A549 (cell line): ENCODE data around the gene SLC2A4RG. TPM values are rescaled to one million over a fixed set of nuclear protein-coding genes. Genes with fewer than 3 reads are reported as not detected.

Experiments
- ATAC-seq, 2 experiments: fragments of 200-7000 bp in 1 of 2; fragments of >200 bp in 1 of 2; cut with Nextera tagmentation in 1 of 2; cut with Tn5 transposase in 1 of 2; 3 replicates each; pipeline versions ENCODE4 v1.8.0 to v1.9.1; 2018 to 2020; ENCODE audit warnings: mild to moderate bottlenecking in 1 of 2, moderate library complexity in 1 of 2
- CTCF ChIA-PET: fragments of 300-600 bp; sonication (Branson Sonifier 250); formaldehyde crosslinking; extraction: SDS; loops from one replicate; lab custom pipeline; 2021; ENCODE audit warnings: antibody characterized with exemption, inconsistent platforms; lab: Yijun Ruan, JAX
- POLR2A ChIA-PET: fragments of 350-600 bp; formaldehyde crosslinking; extraction: SDS; loops from one replicate; lab custom pipeline; 2021; ENCODE audit warnings: antibody characterized with exemption, inconsistent platforms; lab: Yijun Ruan, JAX
- DNase-seq, 2 experiments: peaks; one replicate each; pipeline versions ENCODE4 v3.0.0 to v3.0.0-alpha.2; 2011 to 2016; ENCODE audit warnings: low read depth in 1 of 2, low spot score in 1 of 2
- FAIRE-seq: peaks from 2 replicates; lab custom pipeline; 2011; peaks lifted over from hg19 to GRCh38; lab: Jason Lieb, UNC
- H3K27ac ChIP-seq, 2 experiments: fragments of >200 bp; sonication (Bioruptor Twin); formaldehyde crosslinking; 3 replicates each; pipeline ENCODE4 v1.5.1; 2016 to 2017
- H3K4me1 ChIP-seq: fragments of >200 bp; sonication (Bioruptor Twin); formaldehyde crosslinking; 3 replicates; pipeline ENCODE4 v1.6.1; 2016
- H3K4me2 ChIP-seq: fragments of >200 bp; sonication (Bioruptor Twin); formaldehyde crosslinking; 3 replicates; pipeline ENCODE4 v1.6.1; 2016
- H3K4me3 ChIP-seq: fragments of >200 bp; sonication (Bioruptor Twin); formaldehyde crosslinking; 3 replicates; pipeline ENCODE4 v1.5.1; 2016
- H3K9me3 ChIP-seq: fragments of >200 bp; sonication (Bioruptor Twin); formaldehyde crosslinking; 3 replicates; pipeline ENCODE4 v1.6.1; 2016
- CEBPB ChIP-seq, 2 experiments: fragments of >200 bp in 1 of 2; sonication (Bioruptor Twin) in 1 of 2; formaldehyde crosslinking in 1 of 2; IDR thresholded peaks; 2 replicates each; pipeline ENCODE4 v1.6.1; 2012 to 2016
- CHD2 ChIP-seq: fragments of 150-350 bp; IDR thresholded peaks from 2 replicates; pipeline ENCODE4 v1.6.1; 2014; ENCODE audit warnings: low read length; ENCODE audit not compliant: partially characterized antibody
- EHF ChIP-seq: fragments of 250-450 bp; sonication (Bioruptor Pico); IDR thresholded peaks from 2 replicates; pipeline ENCODE4 v1.5.0; 2020; ENCODE audit warnings: mild to moderate bottlenecking
- EHMT2 ChIP-seq: fragments of 200-600 bp; sonication (generic); IDR thresholded peaks from 2 replicates; pipeline ENCODE4 v1.6.1; 2016; ENCODE audit warnings: antibody characterized with exemption, low read depth, mild to moderate bottlenecking, moderate library complexity
- ESRRA ChIP-seq: fragments of 150-350 bp; IDR thresholded peaks from 2 replicates; pipeline ENCODE4 v1.6.1; 2014; ENCODE audit warnings: mild to moderate bottlenecking, low read length, borderline replicate concordance
- FOSB ChIP-seq: fragments of 250-450 bp; sonication (Bioruptor Pico); IDR thresholded peaks from 2 replicates; pipeline ENCODE4 v1.5.0; 2020; ENCODE audit warnings: mild to moderate bottlenecking, moderate library complexity
- FOXS1 ChIP-seq: fragments of 250-450 bp; sonication (Bioruptor Pico); IDR thresholded peaks from 2 replicates; pipeline ENCODE4 v1.5.0; 2020; ENCODE audit warnings: mild to moderate bottlenecking, moderate library complexity
- GATA3 ChIP-seq: IDR thresholded peaks from 2 replicates; pipeline ENCODE4 v1.6.1; 2012; ENCODE audit warnings: borderline replicate concordance
- HDAC2 ChIP-seq: fragments of 200-600 bp; sonication (generic); IDR thresholded peaks from 2 replicates; pipeline ENCODE4 v1.6.1; 2016
- HEYL ChIP-seq: fragments of 250-450 bp; sonication (Bioruptor Pico); IDR thresholded peaks from 2 replicates; pipeline ENCODE4 v1.8.0; 2021; ENCODE audit warnings: mild to moderate bottlenecking, moderate library complexity
- HOXA7 ChIP-seq: fragments of 250-450 bp; sonication (Bioruptor Pico); IDR thresholded peaks from 2 replicates; pipeline ENCODE4 v1.5.0; 2020; ENCODE audit warnings: mild to moderate bottlenecking, moderate library complexity
- JUN ChIP-seq, 2 experiments: fragments of >200 bp; sonication (Bioruptor Twin); formaldehyde crosslinking; IDR thresholded peaks; 2 replicates in 1 of 2; 3 replicates in 1 of 2; pipeline ENCODE4 v1.6.1; 2016 to 2017
- JUNB ChIP-seq: fragments of >200 bp; sonication (Bioruptor Twin); formaldehyde crosslinking; IDR thresholded peaks from 2 replicates; pipeline ENCODE4 v1.6.1; 2016
- KDM1A ChIP-seq: fragments of 200-600 bp; sonication (generic); IDR thresholded peaks from 2 replicates; pipeline ENCODE4 v1.6.1; 2016; ENCODE audit warnings: low read depth, mild to moderate bottlenecking
- MYC ChIP-seq: IDR thresholded peaks from 2 replicates; pipeline ENCODE4 v1.6.1; 2012; ENCODE audit warnings: mild to moderate bottlenecking, inconsistent platforms, low read length, improper control_type of control experiment, borderline replicate concordance
- NPAS2 ChIP-seq: fragments of 250-450 bp; sonication (Bioruptor Pico); IDR thresholded peaks from 2 replicates; pipeline ENCODE4 v1.8.0; 2022; ENCODE audit warnings: mild to moderate bottlenecking, moderate library complexity, borderline replicate concordance
- NR3C1 ChIP-seq: fragments of >200 bp; sonication (Bioruptor Twin); formaldehyde crosslinking; IDR thresholded peaks from 3 replicates; pipeline ENCODE4 v1.6.1; 2017
- RAD21 ChIP-seq, 2 experiments: fragments of >200 bp in 1 of 2; sonication (Bioruptor Twin) in 1 of 2; formaldehyde crosslinking in 1 of 2; IDR thresholded peaks in 1 of 2; conservative IDR thresholded peaks in 1 of 2; 2 replicates in 1 of 2; 3 replicates in 1 of 2; pipeline ENCODE4 v1.6.1; 2012 to 2018; ENCODE audit warnings: inconsistent platforms in 1 of 2
- RCOR1 ChIP-seq: fragments of 150-350 bp; IDR thresholded peaks from 2 replicates; pipeline ENCODE4 v1.6.1; 2014; ENCODE audit warnings: antibody characterized with exemption, low read length, low read depth
- SMC3 ChIP-seq: fragments of >200 bp; sonication (Bioruptor Twin); formaldehyde crosslinking; IDR thresholded peaks from 3 replicates; pipeline ENCODE4 v1.6.1; 2018; ENCODE audit warnings: inconsistent platforms
- SREBF2 ChIP-seq: fragments of 450-650 bp; IDR thresholded peaks from 2 replicates; pipeline ENCODE4 v1.6.1; 2014; ENCODE audit warnings: mild to moderate bottlenecking, moderate library complexity
- TFCP2L1 ChIP-seq: fragments of 250-450 bp; sonication (Bioruptor Pico); IDR thresholded peaks from 2 replicates; pipeline ENCODE4 v1.5.0; 2021; ENCODE audit warnings: mild to moderate bottlenecking
- WGBS: methylation state at CpG from one replicate; pipeline ENCODE4 v1.1.6; 2017; ENCODE audit errors: missing lambda C conversion rate; 5-methylcytosine and 5-hydroxymethylcytosine counted together
- polyA plus RNA-seq, 4 experiments: library from polyadenylated mRNA; depleted of rRNA in 3 of 4; stranded (reverse); fragments of >200 nt; fragmentation: RNase III in 1 of 4; extraction: RNeasy Plus Mini Kit Qiagen cat#74134 plus additional on column Dnase treatment in 1 of 4; gene quantifications; 2 replicates in 3 of 4; 3 replicates in 1 of 4; pipeline ENCODE4 v1.2.3, GENCODE V29; 2011 to 2017
- TF ChIP-seq, protein P1 (sequence below): fragments of >200 bp; sonication (Bioruptor Twin); formaldehyde crosslinking; IDR thresholded peaks from 3 replicates; pipeline ENCODE4 v1.5.1; 2016
- TF ChIP-seq, protein P2 (sequence below): IDR thresholded peaks from 2 replicates; pipeline ENCODE4 v1.6.1; 2012; ENCODE audit warnings: low read depth, borderline replicate concordance
- TF ChIP-seq, protein P3 (sequence below): fragments of 200-600 bp; sonication (generic); IDR thresholded peaks from 2 replicates; pipeline ENCODE4 v1.6.1; 2016; ENCODE audit warnings: antibody characterized with exemption, mild to moderate bottlenecking, moderate library complexity

The SLC2A4RG gene
- polyA plus RNA-seq, 2 of the 4 experiments (the other 2 are of a cell fraction), result 28.1 to 64.6 TPM

DNA sequence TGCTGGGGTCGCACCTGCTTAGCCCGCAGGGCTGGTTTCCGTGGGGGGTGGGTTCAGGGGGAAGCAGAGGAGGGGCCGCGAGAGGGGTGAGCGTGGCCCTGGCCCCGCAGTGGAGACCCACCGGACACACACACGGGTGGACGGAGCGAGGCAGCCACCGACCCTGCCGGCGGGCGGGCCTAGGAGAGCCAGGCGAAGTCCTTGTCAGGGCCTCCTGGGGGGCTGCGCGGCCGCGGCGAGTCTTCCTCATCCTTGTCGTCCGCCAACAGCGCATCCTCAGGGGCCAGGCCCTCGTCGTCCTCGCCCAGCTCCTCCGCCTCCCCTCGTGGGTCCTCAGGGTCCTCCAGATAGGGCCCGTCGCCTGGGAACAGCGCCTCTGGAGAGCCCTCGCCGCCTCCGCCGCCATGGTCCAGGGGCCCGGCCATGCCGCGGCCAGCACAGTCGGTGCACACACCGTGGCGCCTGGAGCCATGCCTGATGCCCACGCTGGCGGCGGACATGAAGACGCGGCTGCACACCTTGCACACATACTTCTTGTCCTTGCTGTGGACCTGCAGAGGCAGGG lies 7.3 kb downstream of the SLC2A4RG start (continued):
- TF ChIP-seq, protein P1, sequence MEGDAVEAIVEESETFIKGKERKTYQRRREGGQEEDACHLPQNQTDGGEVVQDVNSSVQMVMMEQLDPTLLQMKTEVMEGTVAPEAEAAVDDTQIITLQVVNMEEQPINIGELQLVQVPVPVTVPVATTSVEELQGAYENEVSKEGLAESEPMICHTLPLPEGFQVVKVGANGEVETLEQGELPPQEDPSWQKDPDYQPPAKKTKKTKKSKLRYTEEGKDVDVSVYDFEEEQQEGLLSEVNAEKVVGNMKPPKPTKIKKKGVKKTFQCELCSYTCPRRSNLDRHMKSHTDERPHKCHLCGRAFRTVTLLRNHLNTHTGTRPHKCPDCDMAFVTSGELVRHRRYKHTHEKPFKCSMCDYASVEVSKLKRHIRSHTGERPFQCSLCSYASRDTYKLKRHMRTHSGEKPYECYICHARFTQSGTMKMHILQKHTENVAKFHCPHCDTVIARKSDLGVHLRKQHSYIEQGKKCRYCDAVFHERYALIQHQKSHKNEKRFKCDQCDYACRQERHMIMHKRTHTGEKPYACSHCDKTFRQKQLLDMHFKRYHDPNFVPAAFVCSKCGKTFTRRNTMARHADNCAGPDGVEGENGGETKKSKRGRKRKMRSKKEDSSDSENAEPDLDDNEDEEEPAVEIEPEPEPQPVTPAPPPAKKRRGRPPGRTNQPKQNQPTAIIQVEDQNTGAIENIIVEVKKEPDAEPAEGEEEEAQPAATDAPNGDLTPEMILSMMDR, result no peak

DNA sequence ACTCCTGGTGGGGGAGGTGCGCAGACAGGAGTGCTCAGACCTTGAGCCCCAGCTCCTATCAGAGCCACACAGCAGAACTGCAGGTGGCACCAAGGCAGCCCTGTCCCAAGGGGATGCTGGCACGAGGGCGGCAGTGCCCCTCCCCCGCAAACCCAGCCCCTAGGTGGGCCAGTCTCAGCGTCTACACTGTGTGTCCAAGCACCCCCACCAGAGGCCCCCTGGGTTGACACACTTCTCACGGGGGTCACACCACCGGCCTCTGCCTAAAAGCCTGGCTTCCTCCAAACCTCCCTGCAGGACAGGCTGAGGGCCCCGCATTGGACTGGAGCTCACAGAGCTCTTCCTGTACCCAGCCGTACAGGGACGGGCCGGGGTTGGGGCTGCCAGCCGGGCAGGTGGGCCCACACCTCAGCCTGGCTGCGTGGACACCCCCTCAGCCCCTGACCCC lies 8.1 kb downstream of the SLC2A4RG start:
- DNase-seq, result no peak
- CTCF ChIA-PET, result interaction anchor here (0.6 to 1.1 kb wide), 2 partner anchors 31 to 116 kb away, joined by 3 read pairs; no protein-coding TSS in a partner anchor
- no peak for TF ChIP-seq KDM1A
- no peak for TF ChIP-seq CEBPB (IDR thresholded peaks at IDR 0.05)
- TF ChIP-seq JUNB, result no peak
- no peak for TF ChIP-seq HDAC2
- TF ChIP-seq SREBF2, result no peak
- TF ChIP-seq NR3C1, result no peak
- no peak for TF ChIP-seq RAD21 (conservative IDR thresholded peaks at IDR 0.05 in 1 of 2, IDR thresholded peaks at IDR 0.05 in 1 of 2)
- no peak for TF ChIP-seq HOXA7 (CRISPR knock-in tag)
- TF ChIP-seq, protein P1, result no peak
- TF ChIP-seq NPAS2 (CRISPR knock-in tag), result no peak
- no peak for TF ChIP-seq HEYL (CRISPR knock-in tag)
- no peak for TF ChIP-seq SMC3
- TF ChIP-seq GATA3, result no peak
- TF ChIP-seq RCOR1, result no peak
- TF ChIP-seq EHF (CRISPR knock-in tag), result no peak
- TF ChIP-seq FOSB (CRISPR knock-in tag), result no peak
- TF ChIP-seq JUN (IDR thresholded peaks at IDR 0.05), result no peak
- no peak for TF ChIP-seq EHMT2
- TF ChIP-seq ESRRA, result no peak
- 0 out of 6 replicates have a peak overlapping the region, but pooled peaks of 1 of the 2 experiments have one; percentile 6 for H3K27ac ChIP-seq
- WGBS, result 79% methylated on average over 2 of the region's 13 CpGs
- POLR2A ChIA-PET, result no interaction called here
- no peak overlapping the region for H3K4me2 ChIP-seq
- H3K9me3 ChIP-seq, result no peaks in the 10 kb centered on the region
- H3K4me3 ChIP-seq, result no peak overlapping the region
- ATAC-seq, result peak; percentile 23 to 48; a peak in 3 of 6 replicates
- FAIRE-seq, result no peak
- no peaks in the 10 kb centered on the region for H3K4me1 ChIP-seq

DNA sequence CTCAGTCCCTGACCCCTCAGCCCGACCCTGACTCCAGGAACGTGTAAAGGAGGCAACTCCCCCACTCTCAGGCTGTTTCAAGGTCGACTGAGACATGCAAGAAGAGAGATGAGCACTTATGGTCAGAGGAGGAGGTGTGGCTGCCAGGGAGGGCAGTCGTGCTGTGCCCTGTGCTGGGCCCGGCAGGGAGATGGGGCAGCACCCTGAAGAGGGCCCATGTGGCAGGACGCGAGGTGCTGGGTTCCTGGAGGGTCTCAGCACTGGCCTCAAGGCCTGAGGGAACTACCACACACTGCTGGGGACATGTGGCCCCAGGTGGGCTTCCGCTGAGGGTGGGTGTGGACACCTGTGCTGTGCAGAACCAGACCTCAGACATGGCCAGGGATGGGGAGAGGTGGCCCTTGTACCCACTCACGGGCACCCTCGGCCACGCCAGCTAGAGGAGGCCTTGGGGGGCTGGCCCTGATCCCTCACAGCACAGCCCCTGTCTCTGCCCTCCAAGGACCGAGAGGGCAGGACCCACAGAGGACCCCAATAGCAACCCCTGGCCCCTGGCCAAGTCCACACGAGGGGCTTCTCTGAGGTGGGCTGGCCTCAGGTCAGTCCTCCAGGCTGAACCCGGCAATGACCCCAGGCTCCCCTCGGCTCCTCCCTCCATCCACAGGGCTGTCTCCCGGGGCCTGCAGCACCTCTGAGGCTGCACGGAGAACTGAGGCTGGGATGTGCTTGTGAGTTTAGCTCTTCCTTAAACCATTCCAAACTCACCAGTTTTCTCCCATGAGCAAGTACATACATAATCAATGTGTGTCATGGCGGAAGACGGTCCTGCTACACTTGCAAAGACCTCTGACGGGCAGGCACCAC lies 8.7 kb downstream of the SLC2A4RG start:
- ATAC-seq (peak; percentile 10; a peak in 3 of 6 replicates), DNase-seq (no peak), FAIRE-seq (no peak)
- H3K9me3 ChIP-seq, result no peaks in the 10 kb centered on the region
- no peak overlapping the region for H3K4me3 ChIP-seq
- WGBS, result 77% methylated on average over 13 of the region's 20 CpGs
- no peak overlapping the region for H3K27ac ChIP-seq
- CTCF ChIA-PET, result interaction anchor here (0.7 to 1.1 kb wide), 2 partner anchors 12 to 115 kb away, joined by 3 read pairs; no protein-coding TSS in a partner anchor
- POLR2A ChIA-PET, result no interaction called here
- no peak overlapping the region for H3K4me2 ChIP-seq
- no peaks in the 10 kb centered on the region for H3K4me1 ChIP-seq
- no peak for TF ChIP-seq SMC3
- TF ChIP-seq ESRRA, result no peak
- TF ChIP-seq, protein P2, sequence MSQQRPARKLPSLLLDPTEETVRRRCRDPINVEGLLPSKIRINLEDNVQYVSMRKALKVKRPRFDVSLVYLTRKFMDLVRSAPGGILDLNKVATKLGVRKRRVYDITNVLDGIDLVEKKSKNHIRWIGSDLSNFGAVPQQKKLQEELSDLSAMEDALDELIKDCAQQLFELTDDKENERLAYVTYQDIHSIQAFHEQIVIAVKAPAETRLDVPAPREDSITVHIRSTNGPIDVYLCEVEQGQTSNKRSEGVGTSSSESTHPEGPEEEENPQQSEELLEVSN, result no peak
- no peak for TF ChIP-seq CHD2
- TF ChIP-seq, protein P3, sequence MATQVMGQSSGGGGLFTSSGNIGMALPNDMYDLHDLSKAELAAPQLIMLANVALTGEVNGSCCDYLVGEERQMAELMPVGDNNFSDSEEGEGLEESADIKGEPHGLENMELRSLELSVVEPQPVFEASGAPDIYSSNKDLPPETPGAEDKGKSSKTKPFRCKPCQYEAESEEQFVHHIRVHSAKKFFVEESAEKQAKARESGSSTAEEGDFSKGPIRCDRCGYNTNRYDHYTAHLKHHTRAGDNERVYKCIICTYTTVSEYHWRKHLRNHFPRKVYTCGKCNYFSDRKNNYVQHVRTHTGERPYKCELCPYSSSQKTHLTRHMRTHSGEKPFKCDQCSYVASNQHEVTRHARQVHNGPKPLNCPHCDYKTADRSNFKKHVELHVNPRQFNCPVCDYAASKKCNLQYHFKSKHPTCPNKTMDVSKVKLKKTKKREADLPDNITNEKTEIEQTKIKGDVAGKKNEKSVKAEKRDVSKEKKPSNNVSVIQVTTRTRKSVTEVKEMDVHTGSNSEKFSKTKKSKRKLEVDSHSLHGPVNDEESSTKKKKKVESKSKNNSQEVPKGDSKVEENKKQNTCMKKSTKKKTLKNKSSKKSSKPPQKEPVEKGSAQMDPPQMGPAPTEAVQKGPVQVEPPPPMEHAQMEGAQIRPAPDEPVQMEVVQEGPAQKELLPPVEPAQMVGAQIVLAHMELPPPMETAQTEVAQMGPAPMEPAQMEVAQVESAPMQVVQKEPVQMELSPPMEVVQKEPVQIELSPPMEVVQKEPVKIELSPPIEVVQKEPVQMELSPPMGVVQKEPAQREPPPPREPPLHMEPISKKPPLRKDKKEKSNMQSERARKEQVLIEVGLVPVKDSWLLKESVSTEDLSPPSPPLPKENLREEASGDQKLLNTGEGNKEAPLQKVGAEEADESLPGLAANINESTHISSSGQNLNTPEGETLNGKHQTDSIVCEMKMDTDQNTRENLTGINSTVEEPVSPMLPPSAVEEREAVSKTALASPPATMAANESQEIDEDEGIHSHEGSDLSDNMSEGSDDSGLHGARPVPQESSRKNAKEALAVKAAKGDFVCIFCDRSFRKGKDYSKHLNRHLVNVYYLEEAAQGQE, result no peak
- no peak for TF ChIP-seq CEBPB (IDR thresholded peaks at IDR 0.05)
- no peak for TF ChIP-seq MYC
- TF ChIP-seq TFCP2L1 (CRISPR knock-in tag), result no peak
- no peak for TF ChIP-seq FOXS1
- no peak for TF ChIP-seq HDAC2
